Hematopoietic multipotent progenitor cell treated with erythropoietin and hydrocortisone succinate and interleukin-3 and kit ligand, for 8 days (in vitro differentiated cells): Measurements from ENCODE around the gene NTN4.
"Not testable (repeated sequence)": the region's sequence is repeated elsewhere in the genome, so short reads cannot be mapped to it uniquely, and the experiment has no call there.

Source experiments
- DNase-seq: peaks from one replicate; pipeline ENCODE4 v3.0.0-alpha.2; 2015

The NTN4 gene

DNA sequence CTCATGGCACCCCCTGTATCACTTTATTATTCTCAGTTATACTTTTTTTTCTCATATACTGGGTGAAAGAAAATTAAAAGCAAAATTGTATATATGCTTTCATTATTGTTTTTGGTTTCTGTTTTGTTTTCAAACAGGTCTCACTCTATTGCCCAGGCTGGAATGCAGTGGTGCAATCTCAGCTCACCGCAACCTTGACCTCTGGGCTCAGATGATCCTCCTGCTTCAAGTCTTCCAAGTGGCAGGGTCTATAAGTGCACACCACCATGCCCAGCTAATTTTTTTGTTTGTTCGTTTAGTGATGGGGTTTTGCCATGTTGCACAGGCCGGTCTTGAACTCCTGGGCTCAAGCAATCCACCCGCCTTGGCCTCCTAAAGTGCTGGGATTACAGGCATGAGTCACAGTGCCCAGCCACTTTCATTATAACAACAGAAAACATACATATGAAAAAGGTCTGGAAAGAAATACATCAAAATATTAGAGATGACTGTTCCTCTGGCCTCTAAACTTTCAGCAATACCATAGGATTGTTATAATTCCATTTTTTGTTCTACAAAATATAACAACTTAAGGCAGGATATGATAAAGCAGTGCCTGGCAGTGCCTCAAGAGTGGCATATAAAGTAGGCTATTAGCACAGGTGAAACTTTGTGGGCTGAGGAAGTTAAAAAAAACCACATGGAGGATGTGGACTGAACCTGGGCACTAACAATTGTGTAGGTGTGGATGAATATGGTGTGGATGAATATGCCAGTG, 5.8 kb upstream of the NTN4 start:
- no peak for DNase-seq

DNA sequence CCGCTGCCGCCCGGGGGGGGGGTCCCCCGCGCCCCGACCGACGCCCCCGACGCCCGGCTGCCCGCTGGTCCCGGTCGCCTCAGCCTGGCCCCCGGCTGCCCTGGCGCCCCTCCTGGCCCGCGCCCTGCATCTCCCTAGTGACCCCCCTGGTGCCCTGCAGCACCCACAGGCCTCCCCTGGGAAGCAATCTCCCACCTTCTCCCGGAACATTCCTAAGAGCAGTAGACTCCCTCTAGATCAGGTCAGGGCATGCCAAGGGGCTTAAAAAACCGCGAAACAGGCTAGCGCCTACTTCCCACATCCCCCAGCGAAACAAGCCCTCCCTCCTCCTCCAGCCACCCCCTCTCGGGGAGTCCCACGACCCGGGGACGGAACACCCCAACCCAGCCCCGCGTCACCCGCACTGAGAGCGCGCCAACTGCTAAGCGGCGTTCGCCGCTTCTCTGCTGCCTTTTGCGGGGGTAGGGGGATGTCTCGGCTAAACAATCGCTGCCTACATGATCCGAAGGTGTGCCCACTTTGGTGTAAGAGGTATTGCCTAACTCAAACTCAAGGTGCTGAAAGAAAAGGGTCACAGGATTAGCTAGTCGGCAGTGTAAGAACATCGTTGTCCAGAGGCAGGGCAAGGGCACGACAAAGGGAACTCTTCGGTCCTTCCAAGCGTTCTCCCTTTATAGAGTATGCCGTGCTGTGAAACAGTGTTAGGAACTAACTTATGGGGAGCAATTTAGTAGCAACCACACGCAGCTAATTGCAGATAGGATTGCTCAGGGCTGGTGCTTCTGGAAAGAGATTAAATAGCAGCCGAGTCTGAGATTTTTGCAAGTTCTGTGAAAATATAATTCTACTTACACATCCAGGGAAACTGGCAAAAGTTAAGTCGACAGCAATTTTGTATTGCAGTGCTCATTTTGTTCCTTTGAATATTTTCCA, 619 bp upstream of the NTN4 start:
- DNase-seq: no peak

DNA sequence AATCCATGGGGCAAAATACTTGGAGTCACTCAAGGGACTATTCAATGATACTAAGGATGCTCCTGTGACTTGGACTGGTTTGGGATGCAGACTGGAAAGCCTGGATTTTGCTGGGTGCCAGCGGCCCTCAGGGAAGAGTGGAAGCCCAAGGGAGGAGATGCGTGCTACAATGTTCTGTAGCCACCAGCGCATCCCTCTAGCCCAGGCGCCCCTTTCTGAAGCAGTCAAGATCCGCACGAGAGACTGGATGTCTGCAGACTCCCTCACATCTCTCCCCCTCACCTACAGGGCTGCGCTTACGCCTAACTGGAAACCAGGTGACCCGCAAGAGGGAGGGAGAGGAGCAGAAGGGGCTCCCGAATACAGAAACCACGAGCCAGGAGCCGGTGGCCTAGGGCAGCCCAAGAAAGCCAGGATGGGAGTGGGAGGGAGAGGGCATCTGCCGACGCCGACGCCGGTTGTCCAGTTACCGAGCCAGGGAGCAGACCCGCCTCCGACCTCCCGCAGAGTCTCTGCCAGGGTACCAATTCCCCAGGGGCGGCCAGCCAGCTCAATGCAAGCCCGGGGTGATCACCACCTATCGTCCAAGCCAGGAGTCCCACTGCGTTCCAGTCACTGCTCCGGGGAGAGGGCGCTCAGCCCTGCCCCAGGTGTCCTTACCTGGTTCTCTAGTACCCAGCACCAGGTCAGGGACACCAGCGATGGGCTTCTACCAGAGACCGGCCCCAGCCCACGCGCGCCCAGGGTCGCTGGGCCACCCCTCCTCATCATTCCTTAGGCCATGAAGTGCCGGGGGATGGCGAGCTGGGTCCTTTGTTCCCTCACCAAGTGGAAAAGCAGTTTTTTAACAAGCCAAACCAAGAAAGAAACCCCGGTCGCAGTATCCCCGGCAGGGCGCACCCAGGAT, 1.2 kb downstream of the NTN4 start:
- no peak for DNase-seq

DNA sequence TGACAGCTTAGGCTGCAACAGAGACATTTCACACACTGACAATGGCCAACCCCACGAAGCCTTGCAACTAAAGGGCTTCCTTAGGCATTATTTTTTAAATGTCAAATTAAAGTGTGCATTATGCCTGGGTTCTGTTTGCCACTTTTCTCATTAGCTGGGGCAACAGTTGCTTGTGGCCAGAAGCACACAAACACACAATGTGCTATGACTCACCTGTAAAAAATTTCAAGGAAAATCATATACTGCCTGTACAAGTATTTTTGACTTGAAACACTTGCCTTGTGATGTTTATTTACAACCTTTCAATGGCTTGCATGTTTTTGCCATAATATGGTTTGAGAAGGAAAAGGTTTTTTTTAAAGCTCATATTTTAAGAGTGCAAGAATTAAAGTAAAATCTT, 1.9 kb downstream of the NTN4 start:
- DNase-seq: no peak

DNA sequence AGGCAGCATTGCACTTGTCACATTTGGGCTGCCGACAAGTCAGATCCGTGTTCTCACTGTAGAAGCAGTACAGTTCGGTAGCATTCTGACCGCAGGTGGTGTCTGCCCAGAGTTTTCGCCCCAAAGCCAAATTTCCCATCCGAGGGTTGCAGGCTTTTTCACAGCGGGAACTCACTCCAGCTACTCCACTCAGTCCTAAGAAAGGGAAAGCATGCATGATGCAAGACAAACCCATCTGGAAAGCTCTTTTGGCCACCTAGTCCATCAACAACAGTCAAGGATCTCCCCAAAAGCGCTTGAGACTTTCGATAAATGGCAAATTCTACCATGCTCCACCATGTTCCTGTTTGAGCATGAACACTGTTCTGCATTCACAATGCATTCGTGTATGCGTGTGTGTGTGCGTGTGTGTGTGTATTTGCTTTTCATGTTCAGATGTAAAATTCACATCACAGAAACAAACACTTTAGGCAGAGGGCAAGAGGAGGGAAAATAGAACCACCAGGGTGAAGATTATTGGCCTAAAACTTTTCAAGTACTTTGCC, 3.2 kb downstream of the NTN4 start:
- DNase-seq: no peak

DNA sequence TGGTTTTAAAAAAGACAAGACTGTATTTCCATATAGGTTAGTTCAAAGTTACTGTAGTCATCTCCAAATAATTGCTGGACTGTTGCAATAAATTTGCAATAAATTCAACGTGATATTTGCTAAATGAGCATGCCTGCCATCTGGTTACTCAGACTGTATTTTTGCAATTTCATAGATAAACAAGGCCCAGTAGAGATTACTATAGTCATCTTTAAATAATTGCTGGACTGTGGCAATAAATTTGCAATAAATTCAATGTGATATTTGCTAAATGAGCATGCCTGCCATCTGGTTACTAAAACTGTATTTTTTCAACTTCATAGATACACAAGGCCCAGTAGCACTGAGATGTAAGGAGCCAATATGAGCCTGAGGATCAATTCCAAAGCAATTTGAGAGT, 5.6 kb downstream of the NTN4 start:
- no peak for DNase-seq

DNA sequence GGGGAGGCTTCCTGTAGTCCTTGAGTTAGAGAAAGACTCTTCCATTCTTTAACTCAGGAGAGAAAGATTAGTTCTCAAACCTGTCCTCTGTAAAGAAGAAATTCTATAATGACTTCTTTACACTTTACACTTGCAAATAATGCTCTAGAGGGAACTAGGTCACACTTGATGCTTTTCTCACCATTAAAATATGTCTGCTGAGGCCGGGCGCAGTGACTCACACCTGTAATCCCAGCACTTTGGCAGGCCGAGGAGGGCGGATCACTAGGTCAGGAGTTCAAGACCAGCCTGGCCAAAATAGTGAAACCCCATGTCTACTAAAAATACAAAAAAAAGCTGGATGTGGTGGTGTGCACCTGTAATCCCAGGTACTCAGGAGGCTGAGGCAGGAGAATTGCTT, 6.3 kb downstream of the NTN4 start:
- no peak for DNase-seq

DNA sequence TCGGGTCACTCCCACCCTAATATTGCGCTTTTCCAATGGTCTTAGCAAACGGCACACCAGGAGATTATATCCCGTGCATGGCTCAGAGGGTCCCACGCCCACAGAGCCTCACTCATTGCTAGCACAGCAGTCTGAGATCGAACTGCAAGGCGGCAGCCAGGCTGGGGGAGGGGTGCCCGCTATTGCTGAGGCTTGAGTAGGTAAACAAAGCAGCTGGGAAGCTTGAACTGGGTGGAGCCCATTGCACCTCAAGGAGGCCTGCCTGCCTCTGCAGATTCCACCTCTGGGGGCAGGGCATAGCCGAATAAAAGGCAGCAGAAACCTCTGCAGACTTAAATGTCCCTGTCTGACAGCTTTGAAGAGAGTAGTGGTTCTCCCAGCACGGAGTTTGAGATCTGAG, 15.1 kb downstream of the NTN4 start:
- not testable (repeated sequence) for DNase-seq

DNA sequence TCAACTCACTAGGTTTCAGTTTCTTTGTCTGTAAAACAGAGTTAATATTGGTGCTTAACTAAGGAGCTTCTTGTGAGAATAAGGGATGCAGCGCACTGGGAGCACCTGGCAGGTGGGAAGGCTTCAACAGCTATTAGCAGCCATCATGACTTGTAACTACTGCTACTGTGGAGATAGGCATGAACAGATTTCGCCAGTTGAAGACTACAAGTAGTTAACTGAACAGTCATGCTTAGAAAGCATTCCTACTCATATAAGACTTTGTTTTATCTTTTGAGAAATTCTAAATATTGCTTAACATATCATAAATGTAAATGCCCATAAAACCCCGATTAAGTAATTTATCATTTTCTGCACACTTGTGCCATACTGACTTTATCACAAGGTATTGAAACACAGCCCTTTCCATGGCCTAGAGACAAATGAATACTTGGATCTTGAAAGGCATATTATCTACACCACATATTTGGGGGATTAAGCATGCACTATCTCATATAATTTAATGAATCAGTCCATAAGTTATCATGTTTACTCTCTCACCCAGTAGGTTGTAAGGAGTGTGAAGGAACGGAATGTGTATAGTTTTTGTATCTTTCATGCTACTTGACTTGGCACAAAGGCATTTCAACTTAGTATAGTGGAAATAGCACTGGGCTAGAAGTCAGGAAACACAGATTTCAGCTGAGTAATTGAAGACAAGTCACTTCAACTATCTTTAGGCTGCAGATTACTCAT, 16.1 kb downstream of the NTN4 start:
- DNase-seq: no peak

DNA sequence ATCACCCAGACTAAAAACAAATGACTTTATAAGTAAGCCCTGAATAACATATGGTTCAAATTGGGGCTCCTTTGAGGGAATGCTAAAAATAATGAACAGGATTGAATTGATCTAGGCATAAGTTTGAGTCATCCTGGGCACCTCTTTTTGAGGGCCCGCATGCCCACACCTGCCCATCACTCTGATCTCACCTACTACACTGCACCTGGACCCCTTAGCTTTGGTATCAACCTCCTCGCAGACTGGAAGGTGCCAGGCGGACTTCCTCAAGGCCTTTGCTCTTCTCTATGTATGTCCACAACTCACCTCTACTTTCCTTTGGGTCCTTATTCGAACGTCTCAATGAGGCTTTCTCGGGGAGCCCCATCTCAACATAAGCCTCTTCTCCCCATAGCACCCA, 17.2 kb downstream of the NTN4 start:
- no peak for DNase-seq

DNA sequence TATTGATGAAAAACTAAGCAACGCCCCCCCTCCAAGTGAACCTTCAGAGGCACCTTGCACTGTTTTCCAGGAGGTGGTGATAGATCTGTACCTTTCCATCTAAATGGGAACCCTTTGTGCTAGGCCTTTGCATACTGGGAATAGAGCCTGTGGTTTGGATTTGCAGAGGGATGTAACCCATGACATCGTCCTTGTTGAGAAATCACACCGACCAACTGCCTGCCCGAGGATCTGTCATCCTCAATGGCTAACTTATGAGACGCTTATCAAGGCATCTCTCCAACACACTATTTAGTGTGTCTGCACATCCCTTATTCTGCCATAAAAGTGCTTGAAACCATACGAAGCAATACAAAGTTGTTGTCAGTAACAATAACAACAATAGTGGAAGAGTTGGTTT, 22.9 kb downstream of the NTN4 start:
- no peak for DNase-seq

DNA sequence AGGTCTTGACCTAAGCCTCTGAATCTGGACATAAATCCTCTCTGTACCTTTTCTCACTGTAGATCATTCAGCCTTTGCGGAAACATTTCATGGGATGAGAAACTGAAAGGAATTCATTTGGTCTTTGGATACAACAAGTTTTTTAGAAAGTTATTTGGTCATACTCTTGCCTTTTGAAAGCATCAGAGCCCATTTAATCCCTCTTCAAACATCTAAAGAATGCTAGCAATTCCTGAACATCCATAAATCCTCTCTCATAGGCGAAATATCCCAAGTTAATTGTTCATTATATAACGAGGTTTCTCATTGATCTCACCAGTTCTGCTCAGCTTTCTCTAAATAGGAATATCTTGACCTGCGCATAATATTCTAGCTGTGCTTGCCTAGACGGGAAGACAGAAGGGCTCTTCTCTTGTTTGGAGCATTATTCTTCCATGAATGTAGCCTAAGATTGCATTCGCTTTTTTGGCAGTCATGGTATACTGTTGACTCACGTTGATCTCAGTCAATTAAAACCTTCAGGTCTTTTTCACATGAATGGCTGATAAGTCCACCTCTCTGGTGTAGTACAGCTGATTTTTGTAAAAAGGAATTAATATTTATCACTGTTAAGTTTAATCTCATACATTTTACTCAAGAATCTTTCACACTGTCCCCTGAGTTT, 24.1 kb downstream of the NTN4 start:
- no peak for DNase-seq

DNA sequence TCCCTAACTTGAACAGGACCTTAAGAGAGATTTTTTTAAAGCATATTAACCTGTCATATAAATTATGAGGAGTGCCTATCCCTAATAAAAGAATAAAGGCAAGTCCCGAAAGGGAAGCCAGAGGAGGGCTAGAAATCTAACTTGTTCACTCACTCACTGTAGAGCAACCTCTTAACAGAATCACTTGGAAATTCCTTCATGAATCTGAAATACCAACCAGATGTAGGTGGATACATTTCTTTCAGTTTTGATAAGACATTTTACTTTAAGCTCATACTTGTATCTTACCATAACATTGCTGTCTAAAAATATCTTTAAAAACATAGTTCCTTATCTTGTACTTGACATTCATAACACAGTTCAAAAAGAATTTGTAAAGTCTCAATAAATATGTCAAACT, 25.7 kb downstream of the NTN4 start:
- DNase-seq: peak; percentile 8

DNA sequence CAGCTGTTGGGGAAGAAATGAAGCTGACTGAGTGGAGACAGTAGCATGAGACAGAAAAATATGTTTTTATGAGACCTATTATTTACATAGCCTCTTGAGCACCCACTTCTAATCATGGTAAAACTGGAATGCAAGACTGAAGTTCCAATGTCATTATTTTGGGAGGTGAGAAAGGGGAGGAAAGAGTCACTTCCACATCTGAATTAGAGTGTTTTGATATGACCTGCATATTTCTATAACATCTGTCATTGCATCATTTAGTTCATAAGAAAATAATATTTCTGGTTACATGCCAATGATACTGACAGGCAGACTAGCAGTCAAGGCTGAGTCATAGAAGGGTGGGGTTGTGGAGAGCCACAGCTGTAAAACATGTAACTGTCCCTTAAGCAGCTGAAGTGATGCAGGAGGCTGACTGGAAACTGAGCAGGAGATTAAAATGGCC, 26.7 kb downstream of the NTN4 start:
- DNase-seq: peak; percentile 64

DNA sequence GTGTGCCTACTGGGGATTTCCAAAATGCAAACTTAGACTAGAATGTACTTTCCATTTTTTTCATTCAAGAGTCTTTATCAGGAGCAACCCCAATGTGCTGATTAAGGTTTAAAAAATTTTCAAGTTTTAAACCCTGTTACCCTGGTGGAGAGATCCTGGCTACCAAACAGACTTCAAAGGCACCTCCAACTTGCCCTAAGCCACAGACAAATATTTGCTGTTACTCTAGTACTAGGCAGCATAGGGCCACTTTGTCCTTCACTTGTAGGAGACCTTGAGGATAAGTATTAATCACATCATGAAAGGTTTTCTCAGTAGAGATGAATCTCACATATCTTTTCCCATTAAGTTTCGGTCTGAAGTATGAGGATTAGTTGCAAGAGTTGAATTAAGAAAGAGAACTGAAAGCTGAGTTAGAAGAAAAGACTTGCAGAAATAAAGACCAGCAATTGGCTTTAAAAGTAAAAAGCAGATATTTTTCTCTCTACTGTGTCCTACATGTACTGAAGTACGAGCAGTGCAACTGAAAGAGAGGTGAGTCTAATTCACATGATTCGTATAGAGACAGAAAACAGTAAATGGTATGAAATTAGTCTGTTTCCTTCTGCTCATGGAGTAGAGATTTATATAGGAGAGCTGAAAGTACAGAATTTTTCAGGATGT, 28.3 kb downstream of the NTN4 start:
- no peak for DNase-seq

DNA sequence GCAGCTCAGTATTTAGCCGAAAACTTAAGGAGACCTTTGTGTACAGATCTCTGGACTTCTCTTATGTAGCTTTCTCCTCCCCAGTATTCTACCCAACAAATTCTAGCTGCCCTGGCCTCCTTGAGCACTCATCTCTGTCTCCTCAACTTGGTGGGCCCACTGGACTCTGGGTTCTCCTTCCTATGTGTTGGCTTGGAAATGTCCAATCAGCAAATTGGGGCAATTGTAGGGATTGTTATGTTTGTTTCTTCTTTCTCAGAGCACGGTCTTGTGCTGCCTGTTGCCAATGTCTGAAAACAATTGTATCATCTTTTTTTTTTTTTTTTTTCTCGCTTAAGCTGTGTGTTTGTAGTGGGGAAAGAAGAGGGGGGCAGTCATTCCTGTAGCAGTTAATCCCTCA, 30.2 kb downstream of the NTN4 start:
- no peak for DNase-seq

DNA sequence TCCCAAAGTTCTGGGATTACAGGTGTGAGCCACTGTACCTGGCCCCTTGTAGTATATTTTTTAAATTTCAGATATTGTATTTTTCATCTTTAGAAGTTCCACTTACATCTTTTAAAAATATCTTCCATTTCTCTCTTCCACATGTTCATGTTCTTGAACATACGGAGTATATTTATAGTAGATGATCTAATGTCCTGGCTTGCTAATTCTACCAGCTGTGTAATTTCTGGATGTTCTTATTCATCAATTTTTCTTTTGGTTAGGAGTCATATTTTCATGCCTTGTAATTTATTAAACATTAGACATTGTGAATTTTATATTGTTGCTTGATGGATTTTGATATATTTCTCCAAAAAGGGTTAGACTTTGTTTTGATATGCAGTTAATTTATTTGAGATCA, 30.8 kb downstream of the NTN4 start:
- no peak for DNase-seq

DNA sequence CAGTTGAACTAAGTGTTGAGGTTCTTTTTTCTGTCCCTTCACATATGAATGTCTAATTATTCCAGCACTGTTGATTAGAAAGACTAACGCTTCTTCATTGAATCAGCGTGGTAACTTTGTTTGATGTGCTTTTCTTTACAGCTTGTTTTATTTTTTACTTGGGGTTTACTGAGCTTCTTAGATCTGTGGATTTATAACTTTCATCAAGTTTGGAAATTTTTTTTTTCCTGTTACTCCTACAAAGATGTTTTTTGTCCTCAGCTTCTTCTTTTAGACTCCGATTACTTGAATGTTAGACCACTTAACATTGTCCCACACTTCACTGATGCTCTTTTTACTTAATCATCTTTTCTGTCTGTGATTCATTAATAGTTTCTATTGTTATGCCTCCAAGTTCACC, 31.5 kb downstream of the NTN4 start:
- DNase-seq: no peak

DNA sequence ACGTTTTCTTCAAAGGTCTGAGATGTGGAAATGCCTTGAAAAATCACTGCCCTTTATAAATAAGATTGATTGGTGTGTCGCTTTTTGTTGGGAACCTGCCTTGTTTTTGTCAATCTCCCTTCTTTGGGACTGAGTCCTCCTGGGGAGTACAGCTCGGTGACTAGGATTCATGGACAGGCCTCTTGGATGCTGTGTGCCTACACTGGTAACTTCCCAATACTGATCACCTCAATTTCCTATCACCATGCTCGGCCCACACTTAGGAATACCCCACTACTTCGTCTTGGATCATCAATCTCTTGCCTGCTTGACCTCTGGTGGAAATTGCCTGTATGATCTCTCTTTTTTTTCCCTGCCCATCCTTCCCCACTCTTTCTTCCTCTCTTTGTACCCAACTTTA, 34.2 kb downstream of the NTN4 start:
- no peak for DNase-seq

DNA sequence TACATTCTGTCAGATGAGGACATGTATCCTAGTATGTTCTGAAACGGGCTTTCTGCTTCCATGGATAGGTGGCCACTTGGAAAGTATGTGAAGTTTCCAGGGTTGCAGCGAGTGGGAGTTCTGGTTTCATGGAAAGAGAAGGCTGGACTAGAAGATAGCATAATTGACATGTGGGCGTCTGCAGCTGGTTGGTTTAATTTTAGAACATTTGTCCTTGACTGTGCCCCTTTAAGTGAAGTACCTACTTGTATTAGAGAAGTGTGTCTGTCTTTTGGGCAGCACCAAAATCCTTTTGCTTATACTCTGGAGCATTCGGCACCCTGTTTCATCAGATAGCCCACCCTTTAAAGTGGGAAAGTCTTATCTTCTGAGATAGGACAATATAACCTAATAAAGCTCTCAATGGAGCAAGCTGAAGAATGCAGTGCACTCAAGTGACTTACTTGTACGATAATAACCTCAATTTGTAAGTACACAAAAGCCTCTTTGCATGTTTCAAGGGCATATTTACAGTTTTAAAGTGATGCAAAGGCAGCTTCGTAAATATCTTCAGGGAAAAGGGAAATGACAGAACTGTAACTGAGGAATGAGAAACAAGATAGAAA, 35.2 kb downstream of the NTN4 start:
- DNase-seq: no peak

DNA sequence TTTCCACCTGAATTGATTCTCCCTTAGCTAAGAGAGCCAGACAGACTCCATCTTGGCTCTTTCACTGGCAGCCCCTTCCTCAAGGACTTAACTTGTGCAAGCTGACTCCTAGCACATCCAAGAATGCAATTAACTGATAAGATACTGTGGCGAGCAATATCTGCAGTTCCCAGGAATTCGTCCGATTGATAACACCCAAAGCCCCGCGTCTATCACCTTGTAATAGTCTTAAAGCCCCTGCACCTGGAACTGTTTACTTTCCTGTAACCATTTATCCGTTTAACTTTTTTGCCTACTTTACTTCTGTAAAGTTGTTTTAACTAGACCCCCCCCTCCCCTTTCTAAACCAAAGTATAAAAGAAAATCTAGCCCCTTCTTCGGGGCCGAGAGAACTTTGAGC, 44.5 kb downstream of the NTN4 start:
- not testable (repeated sequence) for DNase-seq
